ENCODE measurements around the gene ZNF675.

DNA sequence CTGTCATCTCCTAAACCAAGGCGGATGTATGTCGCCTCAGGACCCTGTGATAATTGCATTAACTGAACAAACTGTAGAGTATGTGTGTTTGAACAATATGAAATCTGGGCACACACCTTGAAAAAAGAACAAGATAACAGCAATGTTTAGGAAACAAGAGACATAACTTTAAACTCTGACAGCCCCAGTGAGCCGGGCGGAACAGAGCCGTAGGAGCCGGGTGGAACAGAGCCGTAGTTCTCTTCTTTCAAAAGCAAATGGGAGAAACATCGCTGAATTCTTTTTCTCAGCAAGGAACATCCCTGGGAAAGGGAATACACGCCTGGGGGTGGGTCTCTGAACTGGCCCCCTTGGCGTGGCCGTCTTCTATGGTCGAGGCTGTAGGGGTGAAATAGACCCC, 31.8 kb upstream of the ZNF675 start:
- no peak for TF ChIP-seq EZH2 (IDR thresholded peaks at IDR 0.05; ENCODE audit: insufficient read depth, low read length)
- TF ChIP-seq, protein P1, sequence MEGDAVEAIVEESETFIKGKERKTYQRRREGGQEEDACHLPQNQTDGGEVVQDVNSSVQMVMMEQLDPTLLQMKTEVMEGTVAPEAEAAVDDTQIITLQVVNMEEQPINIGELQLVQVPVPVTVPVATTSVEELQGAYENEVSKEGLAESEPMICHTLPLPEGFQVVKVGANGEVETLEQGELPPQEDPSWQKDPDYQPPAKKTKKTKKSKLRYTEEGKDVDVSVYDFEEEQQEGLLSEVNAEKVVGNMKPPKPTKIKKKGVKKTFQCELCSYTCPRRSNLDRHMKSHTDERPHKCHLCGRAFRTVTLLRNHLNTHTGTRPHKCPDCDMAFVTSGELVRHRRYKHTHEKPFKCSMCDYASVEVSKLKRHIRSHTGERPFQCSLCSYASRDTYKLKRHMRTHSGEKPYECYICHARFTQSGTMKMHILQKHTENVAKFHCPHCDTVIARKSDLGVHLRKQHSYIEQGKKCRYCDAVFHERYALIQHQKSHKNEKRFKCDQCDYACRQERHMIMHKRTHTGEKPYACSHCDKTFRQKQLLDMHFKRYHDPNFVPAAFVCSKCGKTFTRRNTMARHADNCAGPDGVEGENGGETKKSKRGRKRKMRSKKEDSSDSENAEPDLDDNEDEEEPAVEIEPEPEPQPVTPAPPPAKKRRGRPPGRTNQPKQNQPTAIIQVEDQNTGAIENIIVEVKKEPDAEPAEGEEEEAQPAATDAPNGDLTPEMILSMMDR (IDR thresholded peaks at IDR 0.05; ENCODE audit: insufficient read depth, low read depth, low read length) = no peak
